GM21576 (cell line): Measurements from ENCODE around the gene LRPAP1.
A peak's percentile ranks its signal among the peaks of the same experiment; 100 is the strongest.

ENCODE experiments used
- ATAC-seq: cut with Tn5 transposase; IDR thresholded peaks from one replicate; pipeline ENCODE4 v1.9.1; 2021; ENCODE audit warnings: mild to moderate bottlenecking, moderate library complexity; ENCODE audit not compliant: unreplicated experiment

LRPAP1 gene

DNA sequence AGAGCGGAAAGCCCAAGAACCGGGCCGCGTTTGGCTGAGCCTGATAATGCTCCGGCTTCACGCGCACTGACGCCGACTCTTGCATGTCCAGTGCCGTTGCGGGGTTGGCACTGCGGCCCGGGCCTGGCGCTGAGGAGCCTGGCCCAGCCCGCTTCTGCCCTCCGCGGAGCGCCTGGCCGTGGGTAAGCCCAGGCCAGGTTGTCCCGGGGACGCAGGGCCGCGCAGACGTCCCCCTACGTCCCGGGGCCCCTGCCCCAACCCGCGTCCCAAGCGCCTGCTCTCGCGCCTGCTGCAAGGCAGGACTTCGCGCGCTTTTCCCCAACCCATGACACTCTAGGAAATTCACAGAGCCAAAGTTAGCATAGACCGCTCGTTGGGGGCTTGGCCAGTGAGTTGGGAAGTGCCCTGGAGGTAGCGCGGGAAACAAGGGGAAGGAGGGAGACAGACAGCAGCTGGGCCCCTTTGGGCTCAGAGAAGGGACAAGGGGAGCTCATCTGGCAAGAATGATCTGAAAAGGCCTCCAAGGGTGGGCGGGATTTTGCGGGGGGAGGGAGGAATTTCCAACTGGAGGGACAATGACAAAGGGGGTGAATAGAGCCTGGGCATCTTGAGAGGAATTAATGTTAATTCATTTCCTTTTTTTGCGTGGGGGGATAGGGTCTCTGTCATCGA lies 665 bp upstream of the LRPAP1 start:
- ATAC-seq = peak; percentile 2

DNA sequence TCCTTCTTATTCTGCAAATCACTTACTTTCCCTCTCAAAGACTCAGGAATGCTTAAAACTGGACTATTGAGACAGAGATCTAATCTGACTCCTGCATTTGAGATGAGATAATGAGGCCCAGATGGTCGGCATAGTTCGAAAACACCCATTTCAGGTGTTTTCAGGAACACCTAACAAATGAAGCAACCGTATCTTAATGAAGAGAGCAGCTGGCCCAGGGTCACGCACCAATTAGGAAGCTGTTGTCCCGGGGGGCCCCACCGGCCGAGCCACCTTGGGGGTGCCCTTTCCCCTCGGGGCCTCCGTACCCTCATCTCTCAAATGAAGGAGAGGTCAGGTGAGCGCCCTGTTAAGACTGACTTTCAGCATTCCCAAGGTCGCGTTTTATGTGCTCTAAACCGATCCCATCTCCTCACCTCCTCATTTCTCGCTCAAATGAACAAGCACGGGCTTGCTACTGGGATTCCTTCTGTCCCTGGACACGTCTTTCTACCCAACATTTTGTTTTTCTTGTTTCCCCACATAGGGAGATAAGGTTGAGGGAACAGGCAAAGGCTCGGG lies 824 bp downstream of the LRPAP1 start:
- no peak for ATAC-seq

DNA sequence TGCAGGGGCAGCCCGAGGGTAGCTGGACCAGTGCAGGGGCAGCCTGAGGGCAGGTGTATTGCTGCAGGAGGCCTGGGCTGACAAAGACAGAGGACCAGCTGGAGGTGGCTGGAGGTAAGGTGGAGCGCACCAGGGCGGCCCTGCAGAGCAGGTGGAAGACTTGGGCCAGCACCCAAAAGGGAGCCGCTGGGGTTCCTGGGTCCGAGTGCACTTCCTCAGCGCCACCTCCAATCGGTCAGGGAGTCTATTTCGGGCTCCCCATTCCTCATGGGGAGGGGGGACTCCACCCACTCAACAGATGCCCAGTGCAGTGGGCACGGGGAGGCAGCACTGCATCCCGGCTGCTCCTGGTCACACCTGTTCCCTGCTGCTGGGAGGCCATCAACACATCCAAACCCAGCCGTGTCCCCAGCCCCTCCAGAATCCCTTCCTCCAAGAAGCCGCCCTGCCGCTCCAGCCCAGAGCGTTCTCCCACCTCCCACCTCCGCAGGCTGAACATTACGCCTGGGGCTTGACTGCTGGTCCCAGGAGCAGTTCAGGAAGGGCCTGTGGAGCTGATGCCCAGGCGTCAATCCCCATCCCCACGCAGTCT lies 1.5 kb downstream of the LRPAP1 start:
- ATAC-seq = no peak

DNA sequence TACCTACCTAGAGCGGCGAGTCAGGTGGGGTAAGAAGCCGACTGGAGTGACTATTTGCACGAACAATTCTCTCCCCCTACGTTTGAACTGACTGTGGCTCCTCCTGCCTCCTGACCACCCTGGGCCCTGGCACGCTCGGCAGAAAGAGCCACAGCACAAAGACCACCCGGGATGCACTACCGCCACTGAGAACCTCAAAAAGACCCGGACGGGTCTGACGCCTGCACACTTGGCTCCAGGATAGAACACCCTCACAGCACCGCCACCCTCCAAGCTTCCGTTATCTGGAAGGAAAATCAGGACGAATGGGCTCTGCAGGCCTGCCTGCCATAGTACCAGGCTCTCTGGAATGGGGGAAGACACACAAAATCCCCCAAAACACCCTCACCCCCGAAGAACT lies 2.2 kb downstream of the LRPAP1 start:
- no peak for ATAC-seq

DNA sequence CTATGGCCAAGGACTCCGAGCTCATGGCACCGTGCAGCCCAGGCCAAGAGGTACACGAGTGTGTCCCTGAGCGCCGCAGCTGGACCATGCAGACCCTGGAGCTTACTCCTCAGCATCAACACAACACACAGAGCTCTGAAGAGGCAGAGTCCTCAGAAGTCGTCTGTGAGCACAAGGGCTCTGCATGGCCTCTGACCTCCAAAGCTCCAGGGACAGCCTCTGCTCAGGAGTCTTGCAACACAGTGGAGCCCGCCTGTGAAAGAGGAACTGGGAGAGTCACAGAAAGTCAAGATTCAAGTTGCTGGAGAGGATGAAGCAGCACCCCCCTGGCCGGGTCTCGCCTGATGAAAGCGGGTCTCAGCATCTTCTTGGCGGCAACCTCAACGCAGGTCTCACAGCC lies 2.9 kb downstream of the LRPAP1 start:
- ATAC-seq = no peak

DNA sequence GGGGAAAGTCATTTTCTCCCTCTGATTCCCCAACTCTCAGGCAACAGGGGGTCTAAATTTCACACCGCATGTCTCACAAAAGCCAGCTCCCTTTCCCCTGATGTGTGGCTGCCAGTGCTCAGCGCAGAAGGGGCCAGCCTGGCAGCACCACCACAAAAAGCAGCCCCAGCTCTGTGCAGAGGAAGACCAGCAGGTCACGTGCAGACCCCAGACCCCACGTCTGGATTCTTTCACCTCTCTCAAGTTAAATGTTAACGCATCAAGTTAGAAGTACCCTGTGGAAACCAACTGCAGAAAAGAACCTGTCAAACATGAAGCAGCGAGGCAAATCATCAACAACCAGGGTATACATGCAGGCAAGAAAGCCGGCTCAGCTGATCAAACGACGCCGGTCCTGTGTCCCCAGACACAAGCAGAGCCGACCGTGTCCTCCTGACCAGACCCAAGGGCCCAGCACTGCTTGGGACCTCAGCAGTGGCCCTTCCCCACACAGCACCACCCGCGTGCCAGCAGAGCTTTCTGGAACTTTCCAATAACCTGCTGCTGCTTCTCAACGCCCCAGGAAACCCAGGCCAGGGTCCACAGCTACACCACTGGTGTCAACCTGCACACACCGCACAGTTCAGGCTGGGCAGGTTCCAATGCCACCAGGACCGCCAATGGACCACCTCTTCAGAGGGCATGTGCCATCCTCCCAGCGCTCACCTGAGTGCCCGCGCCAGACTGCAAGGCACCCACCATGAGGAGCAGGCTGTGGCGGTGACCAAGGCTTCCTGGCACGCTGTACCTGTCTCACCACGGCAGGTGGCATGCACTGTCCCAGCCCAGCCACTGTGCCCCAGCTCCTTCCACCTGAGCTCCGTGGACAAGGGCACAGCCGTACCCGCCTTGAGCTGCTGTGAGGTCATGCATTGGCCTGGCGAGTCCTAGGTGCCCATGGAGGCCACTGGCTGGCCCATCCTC lies 4.0 kb downstream of the LRPAP1 start:
- ATAC-seq = no peak

DNA sequence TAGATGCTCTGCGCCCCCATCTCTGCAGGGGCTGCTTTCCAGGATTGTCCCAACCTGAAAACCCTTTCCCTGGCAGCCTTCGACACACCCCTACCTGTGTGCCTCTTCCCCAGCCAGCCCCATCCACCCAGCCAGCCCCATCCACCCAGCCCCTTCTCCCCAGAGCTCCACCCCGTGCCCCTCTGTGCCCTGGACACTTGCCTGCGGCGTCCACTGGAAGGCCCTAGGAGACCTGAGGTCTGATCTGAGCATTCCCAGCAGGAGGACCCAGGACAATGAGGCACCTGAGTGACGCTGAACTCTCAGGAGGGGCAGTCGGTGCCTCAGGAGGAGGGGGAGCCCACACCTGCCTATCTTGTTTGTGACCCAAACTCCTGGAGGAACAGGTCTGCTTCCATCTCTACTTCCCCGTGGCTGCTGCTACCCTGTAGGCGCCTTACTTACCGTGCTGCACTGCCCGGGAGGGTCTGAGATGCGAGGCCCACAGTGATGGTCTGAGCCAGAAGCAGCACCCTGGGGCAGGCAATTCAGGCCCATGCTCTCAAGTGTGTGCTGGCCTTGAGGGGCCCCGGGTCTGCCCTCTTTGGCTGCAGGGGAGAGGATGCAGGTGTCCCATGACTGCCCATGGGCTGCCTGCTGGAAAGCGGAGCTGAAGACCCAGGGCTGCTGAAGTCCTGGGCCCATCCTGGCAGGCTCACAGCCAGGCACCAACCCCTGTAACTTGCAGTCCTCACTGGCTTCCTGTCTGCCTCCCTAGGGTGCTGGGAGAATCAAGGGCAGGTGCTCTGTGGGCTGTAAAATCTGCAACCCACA lies 4.9 kb downstream of the LRPAP1 start:
- no peak for ATAC-seq

DNA sequence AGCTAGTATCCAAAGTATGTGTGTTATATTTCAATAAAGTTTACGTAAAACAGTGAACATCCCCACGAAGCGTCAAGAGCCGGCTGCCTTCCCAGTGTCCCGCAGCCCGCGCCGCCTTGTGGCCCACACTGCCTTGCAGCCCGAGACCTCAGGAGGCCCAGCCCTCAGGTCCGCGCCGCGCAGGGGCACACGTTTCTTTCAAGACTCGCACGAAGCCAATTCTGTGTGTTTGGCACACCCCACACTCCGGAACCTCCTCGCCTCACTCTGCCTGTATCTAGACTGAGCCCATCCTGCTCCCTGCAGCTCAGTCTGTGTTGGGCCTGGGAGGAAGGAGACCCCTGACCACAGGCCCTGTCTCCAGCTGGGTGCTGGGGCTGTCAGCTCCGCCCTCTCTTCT lies 5.8 kb downstream of the LRPAP1 start:
- no peak for ATAC-seq

DNA sequence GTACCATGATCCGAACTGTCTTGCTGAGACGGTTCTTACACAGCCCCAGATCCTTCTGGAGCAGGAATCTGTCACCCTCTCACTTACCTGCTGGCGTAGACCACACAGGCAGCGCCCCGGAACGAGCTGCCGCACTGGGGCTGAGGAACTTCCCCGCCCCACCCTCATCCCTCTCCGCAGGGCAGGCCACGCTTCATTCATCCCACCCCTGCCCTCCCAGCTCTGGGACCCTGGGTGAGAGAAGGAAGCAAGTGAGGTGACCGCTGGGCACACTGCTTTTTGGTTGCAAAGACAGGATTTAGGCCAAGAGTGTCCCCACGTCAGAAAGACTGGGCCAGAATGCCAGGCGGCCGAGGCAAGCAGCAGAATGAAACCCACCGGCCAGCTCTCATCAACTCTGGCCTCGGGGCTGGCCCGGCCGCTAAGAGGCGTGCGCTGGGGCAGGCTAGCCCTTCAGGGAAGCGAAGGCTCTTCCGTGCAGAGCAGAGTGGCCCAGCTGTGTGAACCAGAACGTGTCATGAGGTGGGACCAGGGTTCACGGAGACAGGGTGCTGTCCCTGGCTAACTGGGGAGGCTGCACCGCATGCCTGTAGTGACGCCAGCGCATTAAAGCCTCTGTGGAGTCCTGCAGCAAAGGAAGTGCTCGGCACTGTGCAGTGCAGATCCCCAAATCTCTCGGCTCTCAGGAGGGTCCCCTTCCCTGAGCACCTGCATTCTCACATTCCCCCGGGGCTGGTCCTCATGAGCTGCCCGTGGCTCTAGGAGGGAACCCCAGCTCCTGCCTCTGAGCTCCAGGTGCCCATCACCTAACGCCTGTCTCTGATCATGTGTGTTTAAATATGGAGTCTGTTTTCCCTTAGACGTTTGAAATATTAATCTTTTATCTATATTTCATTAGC lies 6.4 kb downstream of the LRPAP1 start:
- no peak for ATAC-seq

DNA sequence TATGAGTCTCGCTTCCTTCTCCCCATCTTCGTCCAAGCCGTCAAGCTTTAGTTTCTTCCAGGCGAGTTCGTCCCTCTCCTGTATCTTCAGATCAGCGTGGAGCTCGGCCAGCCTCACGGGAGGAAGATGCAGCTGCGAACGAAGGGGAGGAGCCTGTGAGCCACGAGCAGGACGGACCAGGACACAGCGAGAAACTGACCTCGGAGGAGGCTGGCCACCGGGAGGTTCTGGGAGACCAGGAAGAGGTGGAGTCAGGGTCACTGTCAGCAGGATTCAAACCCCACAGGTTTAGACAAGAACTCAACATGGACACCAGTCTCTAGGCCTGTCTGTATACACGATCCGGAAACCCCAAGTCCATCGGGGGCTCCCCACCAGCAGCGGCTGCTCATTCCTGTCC lies 7.3 kb downstream of the LRPAP1 start:
- ATAC-seq = no peak

DNA sequence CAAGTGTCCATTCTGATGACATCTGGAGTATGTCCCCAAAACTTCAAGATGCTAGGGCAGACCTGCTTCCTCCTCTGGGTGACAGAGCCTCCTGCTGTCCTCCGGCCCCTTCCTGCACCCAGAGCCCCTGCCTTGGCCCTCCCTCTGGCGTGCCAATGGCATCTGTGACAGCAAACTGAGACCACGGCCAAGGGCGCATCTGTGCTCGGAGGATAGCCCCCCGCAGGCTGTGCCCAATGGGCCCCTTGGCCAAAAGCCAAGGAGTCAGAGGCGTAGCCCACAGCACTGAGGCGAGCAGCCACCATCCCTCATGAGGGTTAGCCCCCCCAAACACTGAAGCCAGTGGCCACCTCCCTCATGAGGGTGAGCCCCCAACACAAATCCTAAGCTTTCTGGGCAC lies 7.9 kb downstream of the LRPAP1 start:
- ATAC-seq = no peak

DNA sequence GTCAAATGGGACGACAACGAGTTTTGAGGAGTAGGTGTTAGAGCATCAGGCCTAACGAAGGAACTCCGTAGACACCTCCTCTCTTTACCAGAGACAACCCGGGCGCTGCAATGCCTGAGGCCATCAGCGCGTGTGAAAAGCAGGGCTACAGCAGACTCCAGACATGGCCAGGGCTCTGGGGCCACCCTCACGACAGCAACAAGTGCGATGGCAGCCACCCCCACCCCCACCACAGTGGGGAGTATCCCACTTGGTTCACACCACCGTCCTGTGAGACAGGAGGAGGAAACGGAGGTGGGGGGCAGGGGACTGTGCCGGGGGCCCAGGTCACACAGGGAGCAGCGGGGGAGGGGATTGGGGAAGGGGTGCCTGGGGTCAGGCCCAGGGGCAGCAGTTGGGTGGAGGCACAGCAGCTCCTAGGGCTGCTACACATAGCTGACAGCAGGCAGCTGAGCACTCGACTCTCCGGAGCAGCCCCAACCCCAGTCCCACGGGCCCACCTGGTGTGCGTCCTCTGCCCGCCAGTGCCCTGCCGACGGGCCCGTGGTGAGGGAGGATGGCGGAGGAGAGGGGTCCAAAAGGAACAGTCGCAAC lies 8.5 kb downstream of the LRPAP1 start:
- ATAC-seq = no peak

DNA sequence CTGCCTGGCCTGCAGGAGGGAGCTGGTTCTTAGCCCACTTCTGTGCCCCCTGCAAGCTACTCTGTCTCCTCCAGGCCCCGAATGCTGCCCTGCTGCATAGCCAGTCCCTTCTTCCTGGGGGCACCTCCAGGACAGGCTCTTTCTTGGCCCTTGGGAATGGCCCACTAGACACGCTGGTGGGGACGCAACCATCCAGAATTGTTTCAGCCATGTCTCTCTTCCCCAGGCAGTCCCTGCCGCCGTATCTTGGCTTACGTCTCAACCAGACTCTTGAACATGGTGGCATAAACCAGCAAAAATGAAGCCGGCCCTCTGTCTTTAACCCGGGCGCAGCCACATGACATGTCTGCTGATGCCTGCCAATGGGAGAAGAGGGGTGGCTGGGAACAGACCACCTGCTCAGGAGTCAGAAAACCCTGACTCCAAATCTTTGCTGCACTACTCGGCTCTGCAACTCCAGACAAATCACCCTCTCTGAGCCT lies 9.0 kb downstream of the LRPAP1 start:
- ATAC-seq = no peak

DNA sequence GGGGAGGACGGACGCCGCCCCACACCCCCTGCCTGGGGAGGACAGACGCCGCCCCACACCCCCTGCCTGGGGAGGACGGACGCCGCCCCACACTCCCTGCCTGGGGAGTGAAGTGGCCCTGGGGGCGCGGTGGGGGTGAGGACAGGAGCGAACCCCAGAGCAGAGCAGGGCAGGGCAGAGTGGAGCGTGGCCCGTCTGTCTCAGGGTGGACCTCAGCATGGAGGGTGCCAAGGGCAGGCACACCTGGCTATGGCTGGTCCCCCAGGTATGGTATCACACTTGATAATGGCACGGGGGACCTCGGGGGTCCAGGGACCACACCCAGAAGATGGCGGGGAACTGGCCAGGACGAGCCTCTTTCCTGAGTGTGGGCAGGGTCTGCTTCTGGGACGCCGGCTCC lies 9.6 kb downstream of the LRPAP1 start:
- ATAC-seq = no peak

DNA sequence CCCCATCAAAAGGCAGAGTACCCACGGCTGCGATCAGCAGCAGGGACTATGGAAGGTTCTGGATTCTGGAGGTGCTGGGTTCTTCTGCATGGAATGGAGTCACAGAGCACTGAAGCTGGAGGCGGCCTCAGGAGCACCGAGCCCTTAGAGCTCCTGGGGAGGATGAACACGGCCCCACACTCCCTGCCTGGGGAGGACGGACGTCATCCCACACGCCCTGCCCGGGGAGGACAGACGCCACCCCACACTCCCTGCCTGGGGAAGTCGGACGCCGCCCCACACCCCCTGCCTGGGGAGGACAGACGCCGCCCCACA lies 9.9 kb downstream of the LRPAP1 start:
- ATAC-seq = no peak

DNA sequence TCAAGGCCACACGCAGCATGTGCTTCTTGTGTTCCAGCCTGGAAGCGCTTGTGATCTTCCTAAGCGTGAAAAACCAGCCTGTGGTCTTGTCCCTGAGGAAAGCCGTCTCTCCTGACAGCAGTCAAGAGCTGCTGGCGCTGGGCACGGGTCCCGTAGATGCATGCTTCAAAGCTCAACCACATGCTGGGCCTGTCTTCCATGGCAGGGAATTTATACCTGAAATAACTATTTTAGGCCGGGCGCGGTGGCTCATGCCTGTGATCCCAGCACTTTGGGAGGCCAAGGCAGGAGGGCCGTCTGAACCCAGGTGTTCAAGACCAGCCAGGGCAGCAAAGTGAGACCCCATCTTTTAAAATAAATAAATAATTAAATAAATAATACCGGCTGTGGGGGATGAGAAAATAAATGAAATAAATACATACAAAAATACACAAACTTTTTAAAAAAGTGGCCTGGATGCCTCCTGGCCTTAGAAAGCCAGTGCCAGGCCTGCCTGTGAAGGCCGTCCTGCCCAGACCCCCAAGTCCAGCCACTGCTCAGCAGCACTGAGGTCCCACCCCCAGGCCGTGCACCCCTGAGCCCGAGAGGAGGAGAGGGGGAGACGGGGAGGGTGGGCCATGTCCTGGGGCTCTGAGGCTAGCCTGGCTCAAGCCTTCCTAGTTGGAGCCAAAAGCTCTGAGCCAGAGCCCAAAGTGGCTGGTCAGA lies 10.4 kb downstream of the LRPAP1 start:
- no peak for ATAC-seq

DNA sequence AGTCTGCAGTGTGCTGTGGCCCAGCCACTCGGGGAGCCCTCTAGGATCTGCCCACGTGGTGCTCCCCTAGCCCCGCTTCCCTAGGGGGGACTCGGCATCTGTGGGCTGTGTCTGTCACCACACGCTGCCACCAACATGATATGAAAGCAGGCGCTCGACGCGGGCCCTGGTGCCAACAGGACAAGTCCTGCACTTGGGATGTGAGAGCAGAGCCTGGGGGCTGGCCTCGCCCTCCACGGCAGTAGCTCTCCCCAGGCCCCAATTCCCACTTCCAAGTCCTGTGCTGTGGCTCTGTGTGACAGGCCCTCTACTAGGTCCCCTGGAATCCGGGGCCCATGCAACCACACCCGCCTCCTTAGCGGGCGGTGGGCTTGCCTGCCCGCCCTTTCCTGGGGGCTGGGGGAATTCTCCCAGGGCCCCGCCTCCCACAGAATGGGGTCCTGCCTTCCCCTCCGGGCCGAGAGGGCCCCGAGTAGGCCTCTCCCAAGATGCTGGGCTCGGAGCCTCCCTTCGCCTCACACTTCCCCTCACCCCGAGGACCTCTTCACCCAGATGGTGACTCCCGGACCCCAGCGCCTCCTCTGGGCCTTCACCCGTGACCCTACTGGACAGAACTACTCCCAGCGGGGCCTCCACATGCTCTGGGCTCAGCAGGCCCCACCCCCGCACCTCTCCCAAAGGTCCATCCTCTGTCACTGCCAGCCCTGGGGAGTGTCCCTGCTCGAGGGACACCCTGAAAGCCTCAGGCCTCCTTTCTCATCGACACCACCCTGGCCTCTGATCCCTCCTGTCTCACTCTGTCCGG lies 11.2 kb downstream of the LRPAP1 start:
- no peak for ATAC-seq

DNA sequence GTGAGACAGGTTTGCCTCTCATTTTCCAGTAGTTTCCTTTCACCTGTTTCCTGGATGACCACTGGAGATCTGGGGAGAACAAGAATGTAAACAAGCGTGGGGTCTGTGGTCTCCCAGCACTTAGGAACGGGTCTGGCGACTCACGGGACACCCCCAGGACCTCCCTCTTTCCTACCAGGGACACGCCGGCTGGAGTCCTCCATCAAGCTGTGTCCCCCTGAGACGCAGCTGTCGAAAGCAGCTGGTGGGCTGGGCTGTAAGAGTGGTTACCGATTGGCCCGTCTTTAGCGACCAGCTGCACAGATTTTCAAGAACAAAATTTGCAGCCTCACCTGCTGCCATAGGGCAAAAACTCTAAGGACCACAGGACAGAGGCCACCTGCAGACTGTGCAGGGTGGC lies 11.9 kb downstream of the LRPAP1 start:
- no peak for ATAC-seq
